COLO668 (cell line): Measurements from ENCODE around the gene TLK2.
"Not testable (repeated sequence)": the region's sequence is repeated elsewhere in the genome, so short reads cannot be mapped to it uniquely, and the experiment has no call there.

Experiments used
- DNase-seq: peaks from one replicate; lab custom pipeline; 2025; ENCODE audit not compliant: unreplicated experiment; lab: John Stamatoyannopoulos, UW

Gene TLK2

GRCh38 chr17:62599964-62600657 lies 121.5 kb downstream of the TLK2 start:
- no peak for DNase-seq

DNA sequence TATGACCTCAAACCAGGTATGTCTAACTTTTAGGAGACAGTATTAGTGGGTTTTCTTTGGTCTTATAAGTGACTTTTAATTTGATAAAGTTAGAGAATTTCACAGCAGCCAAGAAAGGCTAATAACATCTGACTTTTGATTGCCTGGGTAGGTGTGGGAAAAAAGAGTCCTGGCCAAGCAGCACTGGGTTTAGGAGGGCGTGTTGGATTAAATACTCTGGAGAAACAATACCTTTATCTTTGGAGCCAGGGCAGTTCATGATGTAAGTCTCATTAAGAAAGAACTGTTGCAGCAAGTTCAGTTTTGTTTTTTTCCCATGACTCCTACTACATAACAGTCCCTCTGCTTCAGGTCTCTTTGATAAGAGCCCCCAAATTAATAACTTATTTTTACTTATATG lies 122.2 kb downstream of the TLK2 start:
- DNase-seq = no peak

- no peak for DNase-seq
Measured at GRCh38 chr17:62601471-62601870, 122.8 kb downstream of the TLK2 start.

DNA sequence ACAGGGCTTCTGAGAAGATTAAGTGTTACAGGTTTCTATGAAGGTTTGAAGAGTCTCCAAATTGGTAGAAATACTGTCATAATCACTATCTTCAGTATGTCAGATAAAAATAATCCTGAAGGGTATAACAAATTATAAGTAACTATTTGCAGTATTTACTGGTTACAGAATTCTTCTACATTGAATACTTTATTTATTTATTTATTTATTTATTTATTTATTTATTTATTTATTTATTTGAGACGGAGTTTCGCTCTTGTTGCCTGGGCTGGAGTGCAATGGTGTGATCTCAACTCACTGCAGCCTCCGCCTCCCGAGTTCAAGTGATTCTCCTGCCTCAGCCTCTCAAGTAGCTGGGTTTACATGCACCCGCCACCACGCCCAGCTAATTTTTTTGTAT lies 125.2 kb downstream of the TLK2 start:
- not testable (repeated sequence) for DNase-seq

DNA sequence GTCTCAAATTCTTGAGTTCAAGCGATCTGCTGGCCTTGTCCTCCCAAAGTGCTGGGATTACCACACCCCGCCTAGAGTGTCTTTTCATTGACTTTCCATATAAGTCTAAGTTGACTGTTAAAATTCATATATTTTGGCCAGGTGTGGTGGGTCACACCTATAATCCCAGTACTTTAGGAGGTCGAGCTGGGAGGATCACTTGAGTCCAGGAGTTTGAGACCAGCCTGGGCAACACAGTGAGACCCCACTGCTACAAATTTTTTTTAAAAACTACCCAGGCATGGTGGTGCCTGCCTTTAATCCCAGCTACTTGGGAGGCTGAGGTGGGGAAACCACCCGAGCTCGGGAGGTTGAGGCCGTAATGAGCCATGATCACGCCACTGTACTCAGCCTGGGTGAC lies 127.0 kb downstream of the TLK2 start:
- no peak for DNase-seq

DNA sequence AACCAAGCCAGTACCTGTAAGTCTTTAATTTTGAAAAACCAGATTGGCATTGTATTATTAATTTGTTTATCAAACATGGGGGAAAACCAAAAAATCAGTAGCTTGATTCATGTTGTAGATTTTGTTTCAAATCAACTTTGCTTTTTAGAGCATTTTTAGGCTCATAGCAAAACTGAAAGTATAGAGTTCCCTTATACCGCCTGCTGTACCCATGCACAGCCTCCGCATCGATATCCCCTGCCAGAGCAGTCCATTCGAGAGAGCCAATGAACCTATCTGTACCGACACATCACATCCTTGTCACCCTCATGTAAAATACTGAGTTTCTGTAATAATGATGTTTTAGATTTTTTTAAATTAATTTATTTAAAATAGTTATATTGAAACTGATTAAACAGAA lies 132.7 kb downstream of the TLK2 start:
- no peak for DNase-seq

DNA sequence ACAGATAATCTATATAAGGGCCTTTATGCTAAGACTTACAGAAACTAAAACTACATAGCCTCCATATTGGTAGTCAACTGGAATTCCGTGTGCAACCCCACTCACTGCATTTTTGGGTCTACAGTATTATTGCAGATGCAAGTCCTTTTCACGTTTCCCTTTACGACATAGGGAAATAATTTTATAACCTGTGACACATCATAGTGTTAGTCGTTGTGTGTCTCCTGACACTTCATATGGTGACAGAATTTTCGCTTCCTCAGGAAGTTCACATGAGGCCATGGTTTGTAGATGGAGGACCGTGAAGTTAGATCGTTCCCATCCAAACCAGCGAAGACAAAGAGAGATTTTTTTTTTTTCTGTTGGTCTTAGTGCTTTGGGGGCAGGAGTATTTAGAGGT lies 133.1 kb downstream of the TLK2 start:
- no peak for DNase-seq

DNA sequence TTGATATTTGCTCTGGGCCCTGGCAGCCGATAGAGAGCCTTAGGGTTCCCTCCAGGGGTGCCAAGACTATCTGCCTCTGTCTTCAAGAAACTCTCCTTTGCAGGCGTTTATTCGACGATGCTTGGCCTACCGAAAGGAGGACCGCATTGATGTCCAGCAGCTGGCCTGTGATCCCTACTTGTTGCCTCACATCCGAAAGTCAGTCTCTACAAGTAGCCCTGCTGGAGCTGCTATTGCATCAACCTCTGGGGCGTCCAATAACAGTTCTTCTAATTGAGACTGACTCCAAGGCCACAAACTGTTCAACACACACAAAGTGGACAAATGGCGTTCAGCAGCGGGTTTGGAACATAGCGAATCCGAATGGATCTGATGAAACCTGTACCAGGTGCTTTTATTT lies 133.7 kb downstream of the TLK2 start:
- DNase-seq = not testable (repeated sequence)

- DNase-seq = not testable (repeated sequence)
Measured at GRCh38 chr17:62613095-62613494, 134.5 kb downstream of the TLK2 start.

- DNase-seq = no peak
Measured at GRCh38 chr17:62614142-62614541, 135.5 kb downstream of the TLK2 start.

DNA sequence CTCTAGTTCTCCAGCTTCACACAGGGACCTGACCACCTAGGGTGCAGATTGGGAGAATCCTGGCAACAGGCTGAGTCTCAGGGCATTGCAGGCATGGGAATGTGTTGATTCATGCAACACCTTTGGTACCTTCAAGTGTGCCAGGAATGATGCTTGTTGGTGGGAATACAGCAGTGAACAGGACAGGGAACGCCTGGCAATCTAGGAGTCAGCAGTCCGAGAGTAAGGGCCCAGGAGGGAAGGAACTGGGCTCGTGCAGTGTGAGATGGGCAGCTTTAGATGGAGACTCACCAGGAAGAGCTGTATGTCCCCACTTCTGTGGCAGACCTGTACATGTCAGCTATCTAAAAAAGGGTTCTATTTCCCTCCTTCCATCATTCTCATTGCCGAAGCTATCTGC lies 136.9 kb downstream of the TLK2 start:
- DNase-seq = no peak

DNA sequence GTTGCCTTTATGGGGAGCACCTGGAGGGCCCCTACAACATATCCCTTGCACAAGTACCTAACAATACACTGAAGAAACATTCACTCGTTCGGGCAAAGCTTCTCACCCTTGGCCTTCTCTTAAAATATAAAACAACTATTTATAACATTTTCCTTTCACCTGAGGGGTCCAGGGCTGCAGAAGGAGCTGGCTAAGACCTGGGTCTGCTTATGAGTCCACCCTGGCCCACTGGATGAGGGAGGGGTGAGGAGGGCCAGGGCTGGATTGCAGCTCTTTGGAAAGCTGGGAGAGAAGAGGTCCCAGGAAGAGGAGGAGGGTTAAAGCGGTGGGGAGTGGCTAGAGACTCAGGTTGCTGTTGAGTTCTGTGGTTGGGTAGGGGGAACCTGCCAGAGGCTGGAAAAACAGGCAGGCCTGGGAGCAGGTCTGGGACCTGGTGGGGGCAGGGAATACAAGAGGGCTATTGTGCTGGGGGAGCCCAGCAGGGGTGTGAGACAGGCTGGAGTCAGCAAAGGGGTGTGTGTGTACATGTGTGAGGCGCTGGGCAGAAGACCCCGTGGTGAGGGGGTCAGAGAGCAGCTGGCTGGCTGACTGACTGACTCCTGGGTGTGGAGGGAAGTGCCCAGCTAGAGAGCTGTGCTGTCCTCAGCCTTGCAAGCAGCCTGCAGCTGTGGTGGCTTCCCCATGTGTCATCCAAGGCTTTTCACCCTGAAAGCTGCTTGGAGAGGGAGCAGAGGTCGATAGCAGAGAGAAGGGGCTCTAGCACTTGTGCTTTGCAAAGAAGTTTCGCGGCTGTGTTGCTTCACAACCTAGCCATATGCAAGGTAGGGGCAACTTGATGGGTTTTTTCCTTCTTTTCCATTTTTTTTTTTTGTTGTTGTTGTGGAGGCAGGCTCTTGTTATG lies 138.6 kb downstream of the TLK2 start:
- no peak for DNase-seq

- DNase-seq = no peak
Measured at GRCh38 chr17:62617894-62618472, 139.4 kb downstream of the TLK2 start.

DNA sequence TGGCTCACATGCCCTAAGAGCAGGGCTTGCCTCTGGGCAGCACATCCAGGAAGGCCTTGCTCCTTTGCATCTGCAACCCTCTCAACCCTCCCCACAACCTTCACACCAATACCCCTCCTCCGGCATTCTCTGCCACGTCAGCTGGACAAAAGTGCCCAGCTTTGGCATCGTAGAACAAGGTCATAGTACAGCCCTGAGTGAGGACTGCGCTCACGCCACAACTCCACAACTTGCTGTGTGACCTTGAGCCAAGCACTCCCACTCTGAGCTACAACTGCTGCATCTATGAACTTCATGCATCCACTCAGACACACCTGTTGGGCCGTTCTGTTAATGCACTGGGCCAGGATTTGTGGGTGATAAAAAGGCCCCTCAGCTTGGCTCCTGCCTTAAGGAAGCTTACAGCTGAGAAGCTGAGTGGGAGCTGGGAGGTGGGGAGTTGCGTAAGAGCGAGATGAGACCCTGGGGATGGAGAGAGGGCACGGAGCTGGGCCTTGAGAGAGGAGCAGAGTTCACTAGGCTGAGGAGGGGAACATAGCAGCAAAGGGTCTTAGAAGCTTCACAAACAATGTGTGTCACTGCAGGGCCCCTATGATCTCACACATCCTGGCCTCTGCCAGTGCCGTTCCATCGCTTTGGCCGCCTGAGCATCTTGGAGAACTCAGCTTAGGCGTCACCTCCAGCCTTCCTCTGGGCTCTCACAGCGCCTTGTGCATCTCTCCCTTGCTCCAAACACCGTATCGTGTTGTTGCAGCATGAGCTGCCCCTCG lies 140.2 kb downstream of the TLK2 start:
- DNase-seq = no peak

- no peak for DNase-seq
Measured at GRCh38 chr17:62619417-62620155, 141.0 kb downstream of the TLK2 start.

- no peak for DNase-seq
Measured at GRCh38 chr17:62621223-62621622, 142.6 kb downstream of the TLK2 start.

- DNase-seq = no peak
Measured at GRCh38 chr17:62625184-62625869, 146.7 kb downstream of the TLK2 start.

GRCh38 chr17:62625870-62626200 lies 147.2 kb downstream of the TLK2 start:
- DNase-seq = no peak

- no peak for DNase-seq
Measured at GRCh38 chr17:62626719-62627218, 148.1 kb downstream of the TLK2 start.
